Neural progenitor cell (in vitro differentiated cells): ENCODE data around the gene MSX2. TPM values are rescaled to one million over a fixed set of nuclear protein-coding genes. Genes with fewer than 3 reads are reported as not detected.
A peak's percentile ranks its signal among the peaks of the same experiment; 100 is the strongest.

ENCODE experiments used
- DNase-seq: peaks from one replicate; pipeline ENCODE4 v3.0.0-alpha.2; 2016; ENCODE audit warnings: low spot score
- H2AFZ ChIP-seq: fragments of 200-600 bp; sonication (generic); replicated peaks from 2 replicates; pipeline ENCODE4 v1.6.1; 2016; ENCODE audit warnings: antibody characterized with exemption
- H3F3A ChIP-seq: fragments of 200-600 bp; sonication (generic); 2 replicates; pipeline ENCODE4 v1.6.1; 2016; ENCODE audit warnings: antibody characterized with exemption, low read depth
- H3K27ac ChIP-seq: fragments of 200-600 bp; sonication (generic); 2 replicates; pipeline ENCODE4 v1.5.1; 2016; ENCODE audit warnings: mild to moderate bottlenecking
- H3K27me3 ChIP-seq: fragments of 200-600 bp; sonication (generic); 2 replicates; pipeline ENCODE4 v1.6.1; 2016; ENCODE audit warnings: mild to moderate bottlenecking, moderate library complexity
- H3K36me3 ChIP-seq: fragments of 200-600 bp; sonication (generic); 2 replicates; pipeline ENCODE4 v1.5.1; 2016
- H3K4me1 ChIP-seq: fragments of 200-600 bp; sonication (generic); 2 replicates; pipeline ENCODE4 v1.6.1; 2016; ENCODE audit warnings: mixed run types
- H3K4me2 ChIP-seq: fragments of 200-600 bp; sonication (generic); 2 replicates; pipeline ENCODE4 v1.6.1; 2016
- H3K4me3 ChIP-seq: fragments of 200-600 bp; sonication (generic); 2 replicates; pipeline ENCODE4 v1.5.1; 2016
- H3K79me2 ChIP-seq: fragments of 200-600 bp; sonication (generic); 2 replicates; pipeline ENCODE4 v1.6.1; 2016; ENCODE audit warnings: low read depth
- H3K9ac ChIP-seq: fragments of 200-600 bp; sonication (generic); 2 replicates; pipeline ENCODE4 v1.6.1; 2016
- H3K9me3 ChIP-seq: fragments of 200-600 bp; sonication (generic); 2 replicates; pipeline ENCODE4 v1.5.1; 2016; ENCODE audit warnings: low read depth
- H4K20me1 ChIP-seq: fragments of 200-600 bp; sonication (generic); 2 replicates; pipeline ENCODE4 v1.6.1; 2016; ENCODE audit warnings: low read depth
- H3K27ac Mint-ChIP-seq: 3 replicates; pipeline ENCODE4 v1.8.0; 2021; ENCODE audit warnings: mixed read lengths
- H3K27me3 Mint-ChIP-seq: 2 replicates; pipeline ENCODE4 v1.8.0; 2022; ENCODE audit warnings: low read depth, mild to moderate bottlenecking, inconsistent platforms, moderate library complexity, mixed read lengths; ENCODE audit not compliant: insufficient read depth
- H3K36me3 Mint-ChIP-seq: 3 replicates; pipeline ENCODE4 v1.8.0; 2021; ENCODE audit warnings: mixed read lengths
- H3K4me1 Mint-ChIP-seq: 3 replicates; pipeline ENCODE4 v1.8.0; 2021; ENCODE audit warnings: mixed read lengths
- H3K4me3 Mint-ChIP-seq: 3 replicates; pipeline ENCODE4 v1.8.0; 2021; ENCODE audit warnings: mild to moderate bottlenecking, moderate library complexity, mixed read lengths
- H3K9me3 Mint-ChIP-seq: 3 replicates; pipeline ENCODE4 v1.8.0; 2020; ENCODE audit warnings: mixed read lengths
- EZH2 ChIP-seq: fragments of 200-600 bp; sonication (generic); IDR thresholded peaks from 2 replicates; pipeline ENCODE4 v1.6.1; 2017; ENCODE audit warnings: antibody characterized with exemption, mild to moderate bottlenecking, moderate library complexity
- EZH2phosphoT487 ChIP-seq: fragments of 200-600 bp; sonication (generic); IDR thresholded peaks from 2 replicates; pipeline ENCODE4 v1.6.1; 2017; ENCODE audit warnings: antibody characterized with exemption
- total RNA-seq: library from RNA; depleted of rRNA; stranded (reverse); fragments of >200 nt; gene quantifications from 2 replicates; pipeline ENCODE4 v1.2.3, GENCODE V29; 2015; ENCODE audit warnings: low replicate concordance
- TF ChIP-seq, protein P1 (sequence below): fragments of 200-600 bp; sonication (generic); IDR thresholded peaks from 2 replicates; pipeline ENCODE4 v1.5.1; 2017; ENCODE audit warnings: antibody characterized with exemption, mild to moderate bottlenecking

The MSX2 gene
- total RNA-seq, 1 donor from 2014 or later = 0.30 TPM

- H3K9me3 ChIP-seq = no peaks in the 10 kb centered on the region
- no peak overlapping the region for H2AFZ ChIP-seq
- H3K36me3 ChIP-seq = no peaks in the 10 kb centered on the region
- no peaks in the 10 kb centered on the region for H3K79me2 ChIP-seq
- H3K36me3 Mint-ChIP-seq = peaks cover 11% of the 10 kb centered on the region
- no peak overlapping the region for H3K9ac ChIP-seq
- no peak for DNase-seq
- H3K4me1 Mint-ChIP-seq = peaks cover 76% of the 10 kb centered on the region
- no peak overlapping the region for H3K27ac ChIP-seq
- H3F3A ChIP-seq = peaks cover 43% of the 10 kb centered on the region
- no peak overlapping the region for H3K4me2 ChIP-seq
- H3K9me3 Mint-ChIP-seq = no peaks in the 10 kb centered on the region
- H3K27me3 Mint-ChIP-seq = peaks cover 65% of the 10 kb centered on the region
- TF ChIP-seq, protein P1, sequence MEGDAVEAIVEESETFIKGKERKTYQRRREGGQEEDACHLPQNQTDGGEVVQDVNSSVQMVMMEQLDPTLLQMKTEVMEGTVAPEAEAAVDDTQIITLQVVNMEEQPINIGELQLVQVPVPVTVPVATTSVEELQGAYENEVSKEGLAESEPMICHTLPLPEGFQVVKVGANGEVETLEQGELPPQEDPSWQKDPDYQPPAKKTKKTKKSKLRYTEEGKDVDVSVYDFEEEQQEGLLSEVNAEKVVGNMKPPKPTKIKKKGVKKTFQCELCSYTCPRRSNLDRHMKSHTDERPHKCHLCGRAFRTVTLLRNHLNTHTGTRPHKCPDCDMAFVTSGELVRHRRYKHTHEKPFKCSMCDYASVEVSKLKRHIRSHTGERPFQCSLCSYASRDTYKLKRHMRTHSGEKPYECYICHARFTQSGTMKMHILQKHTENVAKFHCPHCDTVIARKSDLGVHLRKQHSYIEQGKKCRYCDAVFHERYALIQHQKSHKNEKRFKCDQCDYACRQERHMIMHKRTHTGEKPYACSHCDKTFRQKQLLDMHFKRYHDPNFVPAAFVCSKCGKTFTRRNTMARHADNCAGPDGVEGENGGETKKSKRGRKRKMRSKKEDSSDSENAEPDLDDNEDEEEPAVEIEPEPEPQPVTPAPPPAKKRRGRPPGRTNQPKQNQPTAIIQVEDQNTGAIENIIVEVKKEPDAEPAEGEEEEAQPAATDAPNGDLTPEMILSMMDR = no peak
- TF ChIP-seq EZH2phosphoT487 (no peak), EZH2 (no peak)
- H3K27me3 ChIP-seq = peaks cover 97% of the 10 kb centered on the region
- H3K4me3 Mint-ChIP-seq = peak overlapping the region; percentile 88
- H3K4me3 ChIP-seq = no peak overlapping the region
- H4K20me1 ChIP-seq = peaks cover 60% of the 10 kb centered on the region
- H3K4me1 ChIP-seq = peaks cover 44% of the 10 kb centered on the region
- H3K27ac Mint-ChIP-seq = no peak overlapping the region
Observed at GRCh38 chr5:174722500-174722899, 1.9 kb upstream of the MSX2 start.

GRCh38 chr5:174723315-174723978 is 935 bp upstream of the MSX2 start:
- Mint-ChIP-seq H3K27me3 (peaks cover 74% of the 10 kb centered on the region), H3K36me3 (peaks cover 20% of the 10 kb centered on the region), H3K4me1 (peaks cover 76% of the 10 kb centered on the region), H3K27ac (no peak overlapping the region), H3K9me3 (no peaks in the 10 kb centered on the region), H3K4me3 (peak overlapping the region; percentile 88)
- Histone ChIP-seq H3F3A (peaks cover 43% of the 10 kb centered on the region), H3K4me3 (peak overlapping the region; percentile 62), H3K4me1 (peaks cover 40% of the 10 kb centered on the region), H3K9me3 (no peaks in the 10 kb centered on the region), H3K79me2 (no peaks in the 10 kb centered on the region), H3K4me2 (peak overlapping the region; percentile 87), H3K27ac (no peak overlapping the region), H2AFZ (no peak overlapping the region), H3K9ac (no peak overlapping the region), H4K20me1 (peaks cover 68% of the 10 kb centered on the region), H3K27me3 (peaks cover 97% of the 10 kb centered on the region), H3K36me3 (no peaks in the 10 kb centered on the region)
- TF ChIP-seq, protein P1 = no peak
- TF ChIP-seq EZH2phosphoT487 (peak; percentile 86), EZH2 (peak; percentile 62)
- peak; percentile 64 for DNase-seq

DNA sequence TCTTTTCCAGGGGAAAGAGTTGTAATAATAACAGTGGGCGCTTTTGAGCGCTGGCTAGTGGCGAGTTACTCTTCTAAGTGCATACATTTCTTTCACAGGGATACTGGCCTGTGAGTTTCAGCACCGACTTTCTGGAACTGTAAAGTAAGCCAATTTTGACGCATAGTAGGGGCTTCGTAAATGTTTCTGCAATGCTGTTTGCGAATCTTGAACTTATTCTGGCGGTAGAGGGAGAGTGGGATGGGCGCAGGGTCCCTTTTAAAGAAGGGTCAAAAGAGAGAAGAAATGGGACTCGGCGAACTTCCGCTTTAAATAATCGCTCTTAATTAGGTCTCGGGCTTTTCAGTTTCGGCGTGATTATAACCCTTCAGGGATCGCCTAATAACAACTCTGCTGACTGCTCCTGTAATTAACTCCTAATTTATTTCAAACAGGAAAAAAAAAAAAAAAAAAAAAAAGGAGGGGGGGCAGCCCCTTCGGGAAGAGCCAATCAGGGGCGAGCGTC is 351 bp upstream of the MSX2 start:
- H4K20me1 ChIP-seq = peaks cover 71% of the 10 kb centered on the region
- H3K4me3 ChIP-seq = peak overlapping the region; percentile 62
- peak overlapping the region; percentile 87 for H3K4me2 ChIP-seq
- no peak for TF ChIP-seq EZH2phosphoT487
- TF ChIP-seq EZH2 = no peak
- TF ChIP-seq, protein P1 = no peak
- peaks cover 78% of the 10 kb centered on the region for H3K27me3 Mint-ChIP-seq
- H3K27ac Mint-ChIP-seq = no peak overlapping the region
- peak overlapping the region; percentile 88 for H3K4me3 Mint-ChIP-seq
- no peak for DNase-seq
- H3F3A ChIP-seq = peaks cover 39% of the 10 kb centered on the region
- peaks cover 26% of the 10 kb centered on the region for H3K36me3 Mint-ChIP-seq
- peaks cover 76% of the 10 kb centered on the region for H3K4me1 Mint-ChIP-seq
- peaks cover 36% of the 10 kb centered on the region for H3K4me1 ChIP-seq
- peaks cover 97% of the 10 kb centered on the region for H3K27me3 ChIP-seq
- H3K79me2 ChIP-seq = no peaks in the 10 kb centered on the region
- H3K27ac ChIP-seq = no peak overlapping the region
- H3K9ac ChIP-seq = no peak overlapping the region
- no peaks in the 10 kb centered on the region for H3K9me3 Mint-ChIP-seq
- no peaks in the 10 kb centered on the region for H3K9me3 ChIP-seq
- no peaks in the 10 kb centered on the region for H3K36me3 ChIP-seq
- H2AFZ ChIP-seq = no peak overlapping the region
